ENCODE data around the gene CCL27. TPM values are rescaled to one million over a fixed set of nuclear protein-coding genes. Genes with fewer than 3 reads are reported as not detected.
"Not testable (repeated sequence)": the region's sequence is repeated elsewhere in the genome, so short reads cannot be mapped to it uniquely, and the experiment has no call there.

CCL27 gene
- total RNA-seq, 2 experiments from 2014 or later = 0.69 TPM; not detected in 1

GRCh38 chr9:34646211-34647083 is 16.0 kb downstream of the CCL27 start, which contains the start of gene GALT:
Gene GALT (plus strand): TSS chr9:34646675. CDS start chr9:34646705, 30 bp downstream.
- intact Hi-C loops (cut with micrococcal nuclease) = loop anchor here (1.0 to 5.0 kb wide), 6 partner anchors 8 to 426 kb away; partner anchors contain the start of genes DNAJB5 and VCP
- Mint-ChIP-seq H3K4me3 (peak within 1 kb of the TSS; percentile 86), H3K27ac (peak within 1 kb of the TSS; percentile 83), H3K9me3 (no peaks in the 10 kb centered on the region), H3K36me3 (ENCODE audit: low read depth) (peaks cover 19% of the 10 kb centered on the region), H3K4me1 (ENCODE audit: low read depth) (peaks cover 18% of the 10 kb centered on the region), H3K27me3 (ENCODE audit: low read depth) (no peaks in the 10 kb centered on the region)
- DNase-seq = peak; percentile 98
- CTCF ChIA-PET = interaction anchor here (0.6 to 4.4 kb wide), 14 partner anchors 8 to 281 kb away, joined by 3 to 51 read pairs (median 4); partner anchors contain the start of genes CCL27, RPP25L and SIGMAR1

- H3K27me3 Mint-ChIP-seq (ENCODE audit: low read depth) = no peaks in the 10 kb centered on the region
- H3K4me1 Mint-ChIP-seq (ENCODE audit: low read depth) = peaks cover 18% of the 10 kb centered on the region
- no peak overlapping the region for H3K4me3 Mint-ChIP-seq
- intact Hi-C loops (cut with micrococcal nuclease) = loop anchor here (5.0 kb wide), 2 partner anchors 342 to 427 kb away; partner anchors contain the start of genes DNAJB5 and VCP
- peaks cover 17% of the 10 kb centered on the region for H3K36me3 Mint-ChIP-seq (ENCODE audit: low read depth)
- no peak for DNase-seq
- no peak overlapping the region for H3K27ac Mint-ChIP-seq
- H3K9me3 Mint-ChIP-seq = no peaks in the 10 kb centered on the region
- CTCF ChIA-PET = interaction anchor here (0.6 to 3.8 kb wide), 7 partner anchors 10 to 1522 kb away, joined by 3 to 32 read pairs (median 4); partner anchors contain the start of genes CCL27 and RPP25L
Observed at GRCh38 chr9:34644766-34645314, 17.6 kb downstream of the CCL27 start.

- Mint-ChIP-seq H3K9me3 (no peaks in the 10 kb centered on the region), H3K4me3 (no peak overlapping the region), H3K4me1 (ENCODE audit: low read depth) (peaks cover 18% of the 10 kb centered on the region), H3K36me3 (ENCODE audit: low read depth) (peaks cover 2% of the 10 kb centered on the region), H3K27ac (no peak overlapping the region), H3K27me3 (ENCODE audit: low read depth) (no peaks in the 10 kb centered on the region)
- DNase-seq = no peak
- intact Hi-C loops (cut with micrococcal nuclease) = no loop called here
- CTCF ChIA-PET = interaction anchor here (1.1 to 3.8 kb wide), 5 partner anchors 8 to 305 kb away, joined by 3 to 32 read pairs (median 4); no protein-coding TSS in a partner anchor
Observed at GRCh38 chr9:34642679-34643078, 19.8 kb downstream of the CCL27 start.

- peaks cover 32% of the 10 kb centered on the region for H3K4me1 Mint-ChIP-seq (ENCODE audit: low read depth)
Observed at GRCh38 chr9:34639322-34639721, 23.1 kb downstream of the CCL27 start.

GRCh38 chr9:34638138-34638445 is 24.4 kb downstream of the CCL27 start:
- peak overlapping the region; percentile 89 for H3K27ac Mint-ChIP-seq

More at GRCh38 chr9:34639322-34639721, 23.1 kb downstream of the CCL27 start:
- CTCF ChIA-PET = interaction anchor here (0.7 to 6.0 kb wide), 5 partner anchors 7 to 138 kb away, joined by 3 to 64 read pairs (median 5); partner anchors contain the start of gene GALT
- not testable (repeated sequence) for H3K27ac Mint-ChIP-seq; DNase-seq; H3K9me3 Mint-ChIP-seq; H3K27me3 Mint-ChIP-seq (ENCODE audit: low read depth); H3K4me3 Mint-ChIP-seq
- intact Hi-C loops (cut with micrococcal nuclease) = loop anchor here (5.0 to 10.0 kb wide), 3 partner anchors 312 to 595 kb away; partner anchors contain the start of genes DCAF12, KIF24, NUDT2 and UBAP2
- H3K36me3 Mint-ChIP-seq (ENCODE audit: low read depth) = peaks cover 13% of the 10 kb centered on the region

GRCh38 chr9:34637356-34638137 is 24.9 kb downstream of the CCL27 start, which contains the start of gene SIGMAR1:
Gene SIGMAR1 (minus strand): TSS chr9:34637787. CDS start chr9:34637697, 90 bp downstream.
- intact Hi-C loops (cut with micrococcal nuclease) = loop anchor here (1.0 to 10.0 kb wide), 7 partner anchors 9 to 593 kb away; partner anchors contain the start of genes DCAF12, DNAI1, FAM219A and GALT
- peaks cover 13% of the 10 kb centered on the region for H3K36me3 Mint-ChIP-seq (ENCODE audit: low read depth)

More at GRCh38 chr9:34638138-34638445, 24.4 kb downstream of the CCL27 start:
- intact Hi-C loops (cut with micrococcal nuclease) = loop anchor here (1.0 to 10.0 kb wide), 5 partner anchors 8 to 593 kb away; partner anchors contain the start of genes DCAF12, GALT, KIF24 and NUDT2
- no peaks in the 10 kb centered on the region for H3K27me3 Mint-ChIP-seq (ENCODE audit: low read depth)
- H3K4me3 Mint-ChIP-seq = peak overlapping the region; percentile 92
- CTCF ChIA-PET = interaction anchor here (1.1 to 6.9 kb wide), 8 partner anchors 8 to 137 kb away, joined by 3 to 123 read pairs (median 8); partner anchors contain the start of genes GALT and RPP25L
- H3K9me3 Mint-ChIP-seq = no peaks in the 10 kb centered on the region
- no peak for DNase-seq
- peaks cover 13% of the 10 kb centered on the region for H3K36me3 Mint-ChIP-seq (ENCODE audit: low read depth)
- H3K4me1 Mint-ChIP-seq (ENCODE audit: low read depth) = peaks cover 37% of the 10 kb centered on the region

GRCh38 chr9:34636791-34637355 is 25.6 kb downstream of the CCL27 start:
- intact Hi-C loops (cut with micrococcal nuclease) = loop anchor here (1.0 to 10.0 kb wide), 5 partner anchors 28 to 592 kb away; partner anchors contain the start of genes DCAF12, DNAI1, FAM219A and KIF24
- Mint-ChIP-seq H3K36me3 (ENCODE audit: low read depth) (peaks cover 13% of the 10 kb centered on the region), H3K4me1 (ENCODE audit: low read depth) (peaks cover 37% of the 10 kb centered on the region), H3K27ac (peak overlapping the region; percentile 83), H3K4me3 (peak overlapping the region; percentile 92), H3K9me3 (no peaks in the 10 kb centered on the region), H3K27me3 (ENCODE audit: low read depth) (no peaks in the 10 kb centered on the region)
- DNase-seq = peak; percentile 25
- CTCF ChIA-PET = interaction anchor here (1.2 to 6.9 kb wide), 8 partner anchors 7 to 233 kb away, joined by 3 to 123 read pairs (median 26); partner anchors contain the start of genes DCTN3, GALT and RPP25L

More at GRCh38 chr9:34637356-34638137, 24.9 kb downstream of the CCL27 start, which contains the start of gene SIGMAR1:
- no peaks in the 10 kb centered on the region for H3K27me3 Mint-ChIP-seq (ENCODE audit: low read depth)
- peak within 1 kb of the TSS; percentile 92 for H3K4me3 Mint-ChIP-seq
- H3K9me3 Mint-ChIP-seq = no peaks in the 10 kb centered on the region
- CTCF ChIA-PET = interaction anchor here (0.6 to 6.9 kb wide), 10 partner anchors 8 to 497 kb away, joined by 3 to 123 read pairs (median 8); partner anchors contain the start of genes DCTN3, GALT and RPP25L
- peak within 1 kb of the TSS; percentile 89 for H3K27ac Mint-ChIP-seq
- DNase-seq = peak; percentile 94
- H3K4me1 Mint-ChIP-seq (ENCODE audit: low read depth) = peaks cover 37% of the 10 kb centered on the region

- CTCF ChIA-PET = interaction anchor here (0.7 to 6.9 kb wide), 11 partner anchors 8 to 241 kb away, joined by 4 to 123 read pairs (median 19); partner anchors contain the start of genes DCTN3, GALT and RPP25L
- no peaks in the 10 kb centered on the region for H3K9me3 Mint-ChIP-seq
- H3K27ac Mint-ChIP-seq = no peak overlapping the region
- peak overlapping the region; percentile 92 for H3K4me3 Mint-ChIP-seq
- intact Hi-C loops (cut with micrococcal nuclease) = loop anchor here (5.0 to 10.0 kb wide), 3 partner anchors 308 to 591 kb away; partner anchors contain the start of genes DCAF12, KIF24, NUDT2 and UBAP2
- peaks cover under 1% of the 10 kb centered on the region for H3K27me3 Mint-ChIP-seq (ENCODE audit: low read depth)
- peaks cover 37% of the 10 kb centered on the region for H3K4me1 Mint-ChIP-seq (ENCODE audit: low read depth)
- DNase-seq = no peak
- H3K36me3 Mint-ChIP-seq (ENCODE audit: low read depth) = peaks cover 13% of the 10 kb centered on the region
Observed at GRCh38 chr9:34635556-34635955, 26.9 kb downstream of the CCL27 start.

- H3K27ac Mint-ChIP-seq = no peak overlapping the region
- no peak overlapping the region for H3K4me3 Mint-ChIP-seq
- peaks cover 13% of the 10 kb centered on the region for H3K36me3 Mint-ChIP-seq (ENCODE audit: low read depth)
- H3K9me3 Mint-ChIP-seq = no peaks in the 10 kb centered on the region
- CTCF ChIA-PET = interaction anchor here (0.6 to 6.9 kb wide), 22 partner anchors 9 to 307 kb away, joined by 3 to 123 read pairs (median 8); partner anchors contain the start of genes CCL27, DCTN3, GALT and IL11RA
- H3K27me3 Mint-ChIP-seq (ENCODE audit: low read depth) = peaks cover 9% of the 10 kb centered on the region
- peaks cover 39% of the 10 kb centered on the region for H3K4me1 Mint-ChIP-seq (ENCODE audit: low read depth)
- no peak for DNase-seq
- intact Hi-C loops (cut with micrococcal nuclease) = loop anchor here (1.0 to 10.0 kb wide), 6 partner anchors 14 to 590 kb away; partner anchors contain the start of genes DCAF12, DCTN3, KIF24 and NUDT2
Observed at GRCh38 chr9:34634551-34635248, 27.8 kb downstream of the CCL27 start.
